Measurements from ENCODE around the gene SHISA9. TPM values are rescaled to one million over a fixed set of nuclear protein-coding genes. Genes with fewer than 3 reads are reported as not detected.

Gene SHISA9
- total and polyA plus RNA-seq, 8 donors, result 0.12 to 1.3 (median 0.37) TPM; not detected in 1

- no peak overlapping the region for H3K4me3 ChIP-seq
- no peaks in the 10 kb centered on the region for H3K9me3 ChIP-seq
- ATAC-seq (no peak), FAIRE-seq (no peak), DNase-seq (no peak)
- H3K36me3 ChIP-seq, result no peaks in the 10 kb centered on the region
- intact Hi-C loops (cut with DNase I), result no loop called here
- H3K27ac ChIP-seq, result no peak overlapping the region
- no peak for TF ChIP-seq CTCF (IDR thresholded peaks at IDR 0.05)
- no peaks in the 10 kb centered on the region for H3K27me3 ChIP-seq
- whole genome bisulfite sequencing, 2 donors, result 70 to 77% methylated on average over 1 of the region's 1 CpG
- no peaks in the 10 kb centered on the region for H3K4me1 ChIP-seq
Measured at GRCh38 chr16:12881740-12882139, 19.7 kb upstream of the SHISA9 start.

GRCh38 chr16:12885742-12886141 lies 15.7 kb upstream of the SHISA9 start:
- Histone ChIP-seq H3K27me3 (no peaks in the 10 kb centered on the region), H3K27ac (no peak overlapping the region), H3K36me3 (no peaks in the 10 kb centered on the region), H3K4me3 (no peak overlapping the region), H3K9me3 (no peaks in the 10 kb centered on the region), H3K4me1 (no peaks in the 10 kb centered on the region)
- intact Hi-C loops (cut with DNase I), result no loop called here
- no peak for DNase-seq
- no peak for TF ChIP-seq CTCF (IDR thresholded peaks at IDR 0.05)
- 41 to 45% methylated on average over 5 of the region's 5 CpGs for WGBS, 2 donors
- no peak for ATAC-seq
- FAIRE-seq, result no peak

- FAIRE-seq (no peak), DNase-seq (no peak), ATAC-seq (no peak)
- Histone ChIP-seq H3K9me3 (no peaks in the 10 kb centered on the region), H3K4me1 (no peaks in the 10 kb centered on the region), H3K36me3 (no peaks in the 10 kb centered on the region), H3K27me3 (no peaks in the 10 kb centered on the region), H3K27ac (no peak overlapping the region), H3K4me3 (no peak overlapping the region)
- TF ChIP-seq CTCF (IDR thresholded peaks at IDR 0.05), result no peak
- intact Hi-C loops (cut with DNase I), result loop anchor here in 1 of 3 donors (10.0 kb wide), 1 partner anchor 563 kb away; no protein-coding TSS in a partner anchor
- WGBS, 2 donors, result 33 to 38% methylated on average over 5 of the region's 5 CpGs
Measured at GRCh38 chr16:12891836-12892235, 9.6 kb upstream of the SHISA9 start.

- no peak for FAIRE-seq
- Histone ChIP-seq H3K4me1 (no peaks in the 10 kb centered on the region), H3K27ac (no peak overlapping the region), H3K4me3 (no peak overlapping the region), H3K9me3 (no peaks in the 10 kb centered on the region), H3K36me3 (no peaks in the 10 kb centered on the region), H3K27me3 (no peaks in the 10 kb centered on the region)
- WGBS, 2 donors, result 58 to 71% methylated on average over 8 of the region's 8 CpGs
- intact Hi-C loops (cut with DNase I), result loop anchor here in 1 of 3 donors (10.0 kb wide), 1 partner anchor 562 kb away; no protein-coding TSS in a partner anchor
- DNase-seq, result no peak
- TF ChIP-seq CTCF (IDR thresholded peaks at IDR 0.05), result no peak
- no peak for ATAC-seq
Measured at GRCh38 chr16:12893050-12893750, 8.2 kb upstream of the SHISA9 start.

- H3K27me3 ChIP-seq, result peaks cover 0 to 3% (median 0%) of the 10 kb centered on the region in 4 donors
- TF ChIP-seq CTCF (IDR thresholded peaks at IDR 0.05), result peak; percentile 31 to 42 (median 38)
- no peak overlapping the region for H3K27ac ChIP-seq
- ATAC-seq, result peak in 3 of 4 donors; percentile 22 to 70 (median 52)
- H3K4me1 ChIP-seq, result no peaks in the 10 kb centered on the region
- no peaks in the 10 kb centered on the region for H3K9me3 ChIP-seq
- WGBS, 2 donors, result 25 to 29% methylated on average over 4 of the region's 4 CpGs
- no peak overlapping the region for H3K4me3 ChIP-seq
- intact Hi-C loops (cut with DNase I), result loop anchor here (5.0 to 10.0 kb wide), 2 partner anchors 556 to 558 kb away; no protein-coding TSS in a partner anchor
- no peak for FAIRE-seq
- peak in 1 of 6 donors; percentile 20 for DNase-seq
- H3K36me3 ChIP-seq, result no peaks in the 10 kb centered on the region
Measured at GRCh38 chr16:12896562-12896961, 4.8 kb upstream of the SHISA9 start.
